ENCODE data around the gene APEH. TPM values are rescaled to one million over a fixed set of nuclear protein-coding genes. Genes with fewer than 3 reads are reported as not detected.

APEH gene
- total and polyA plus RNA-seq, 9 of the 15 experiments (the other 6 are each of a cell fraction or from before 2014, with no cell fraction given), result 70.9 to 177 (median 117) TPM

GRCh38 chr3:49655731-49656285 lies 18.3 kb upstream of the APEH start:
- DNase-seq (ENCODE audit: extremely low read depth in 1 of 4, low spot score in 3 of 4) (no peak), FAIRE-seq (no peak), ATAC-seq (no peak)
- no peaks in the 10 kb centered on the region for H3K79me2 ChIP-seq (ENCODE audit: control insufficient read depth, insufficient read depth, low read length)
- no peaks in the 10 kb centered on the region for H3K27me3 ChIP-seq (ENCODE audit: control insufficient read depth in 2 of 2, insufficient read depth in 2 of 2, low read length in 2 of 2)
- H2AFZ ChIP-seq (ENCODE audit: low read depth, low read length), result no peak overlapping the region
- POLR2A ChIA-PET, result no interaction called here
- intact Hi-C loops (cut with micrococcal nuclease) (no loop called here), in situ Hi-C loops (cut with MboI) (no loop called here)
- H3K9me3 ChIP-seq (replicated peaks; ENCODE audit: control insufficient read depth, insufficient read depth, low read depth, low read length), result no peaks in the 10 kb centered on the region
- H3K9ac ChIP-seq (ENCODE audit: insufficient read depth in 1 of 2, low read depth in 2 of 2, low read length in 2 of 2), result no peak overlapping the region
- H4K20me1 ChIP-seq (replicated peaks; ENCODE audit: control insufficient read depth, insufficient read depth, low read length), result no peaks in the 10 kb centered on the region
- H3K36me3 ChIP-seq (ENCODE audit: control insufficient read depth, insufficient read depth, low read length), result no peaks in the 10 kb centered on the region
- H3K4me1 ChIP-seq (replicated peaks in 1 of 2; ENCODE audit: control insufficient read depth in 2 of 2, insufficient read depth in 2 of 2, low read length in 2 of 2), result peaks cover 0 to 29% of the 10 kb centered on the region in 2 experiments; a peak in 2 of 5 replicates
- H3K4me3 ChIP-seq, result no peak overlapping the region
- CTCF ChIA-PET (ENCODE audit: low intra/inter-chr PET ratio), result no interaction called here
- no peak overlapping the region for H3K4me2 ChIP-seq (ENCODE audit: insufficient read depth, low read length)
- H3K27ac ChIP-seq (ENCODE audit: extremely low read depth, low read depth, low read length), result no peak overlapping the region
- no peaks in the 10 kb centered on the region for H3K9me1 ChIP-seq (ENCODE audit: control insufficient read depth, insufficient read depth, low read length)
- BruUV-seq (replicated peaks), result no TSS peak
- TF ChIP-seq THRA (IDR thresholded peaks at IDR 0.05), result no peak
- TF ChIP-seq HES1 (IDR thresholded peaks at IDR 0.05; ENCODE audit: low read depth), result no peak
- no peak for TF ChIP-seq ESRRA (IDR thresholded peaks at IDR 0.05; ENCODE audit: borderline replicate concordance, low read depth)
- no peak for TF ChIP-seq POLR2B (IDR thresholded peaks at IDR 0.05; ENCODE audit: low read depth, partially characterized antibody)
- TF ChIP-seq POLR2G (IDR thresholded peaks at IDR 0.05; ENCODE audit: low read depth, low read length), result no peak
- no peak for TF ChIP-seq ZMIZ1 (IDR thresholded peaks at IDR 0.05; ENCODE audit: low read depth in 2 of 2, low read length in 2 of 2)
- no peak for TF ChIP-seq ZNF239 (CRISPR knock-in tag; IDR thresholded peaks at IDR 0.05)
- TF ChIP-seq SNIP1 (IDR thresholded peaks at IDR 0.05; ENCODE audit: low read depth), result no peak
- TF ChIP-seq MXD1 (CRISPR knock-in tag; IDR thresholded peaks at IDR 0.05; ENCODE audit: borderline replicate concordance, poor library complexity, severe bottlenecking), result no peak
- TF ChIP-seq TEAD1 (CRISPR knock-in tag; IDR thresholded peaks at IDR 0.05), result no peak
- no peak for TF ChIP-seq MYBL2 (IDR thresholded peaks at IDR 0.05; ENCODE audit: low read depth)
- TF ChIP-seq MYBL2 (CRISPR knock-in tag; IDR thresholded peaks at IDR 0.05; ENCODE audit: borderline replicate concordance), result no peak
- TF ChIP-seq NFRKB (IDR thresholded peaks at IDR 0.05; ENCODE audit: low read depth), result no peak
- TF ChIP-seq ELF1 (tag; IDR thresholded peaks at IDR 0.05), result no peak
- TF ChIP-seq CC2D1A (IDR thresholded peaks at IDR 0.05), result no peak
- no peak for TF ChIP-seq XRCC5 (IDR thresholded peaks at IDR 0.05; ENCODE audit: low read depth, low read length)
- no peak for TF ChIP-seq POLR3A (IDR thresholded peaks at IDR 0.05; ENCODE audit: borderline replicate concordance, extremely low read depth, insufficient read depth, insufficient read length)
- no peak for TF ChIP-seq ZFPM2 (CRISPR knock-in tag; IDR thresholded peaks at IDR 0.05)
- 69% methylated on average over 14 of the region's 19 CpGs for WGBS (ENCODE audit: insufficient coverage, low coverage, missing lambda C conversion rate)
